ENCODE measurements around the gene C2orf49. TPM values are rescaled to one million over a fixed set of nuclear protein-coding genes. Genes with fewer than 3 reads are reported as not detected.

C2orf49 gene
- polyA plus RNA-seq, 4 donors = 21.3 to 27.5 (median 24.4) TPM

DNA sequence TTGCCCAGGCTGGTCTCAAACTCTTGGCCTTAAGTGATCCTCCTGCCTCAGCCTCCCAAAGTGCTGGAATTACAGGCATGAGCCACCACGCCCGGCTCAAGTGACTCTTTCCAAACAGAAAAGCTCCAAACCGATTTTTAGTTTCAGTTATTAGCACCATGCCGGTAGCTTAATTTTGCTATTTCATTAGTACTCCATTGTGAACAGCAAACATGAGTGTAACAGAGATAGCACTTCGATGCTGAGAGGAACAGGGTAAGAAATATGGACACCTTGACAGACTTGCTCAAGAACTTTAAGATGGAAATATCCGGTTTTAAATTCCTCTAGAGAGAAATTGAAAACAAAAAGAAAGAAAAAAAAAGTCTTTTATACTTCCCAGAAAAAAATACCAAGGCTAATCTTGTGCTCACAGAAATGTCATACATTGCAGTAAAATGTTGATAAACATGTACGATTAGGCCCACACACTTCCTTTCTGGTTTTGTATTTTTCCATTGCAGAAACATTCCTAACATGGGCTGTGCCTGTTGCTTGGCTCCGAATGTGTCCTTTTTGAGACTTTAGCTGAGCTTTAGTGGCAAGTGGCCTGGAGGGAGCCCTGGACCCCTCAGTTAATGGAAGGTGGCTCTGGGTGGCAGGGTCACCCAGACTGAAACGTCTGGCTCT is 43.2 kb downstream of the C2orf49 start:
- no peak for DNase-seq (ENCODE audit: low read depth in 4 of 4, low spot score in 2 of 4)

DNA sequence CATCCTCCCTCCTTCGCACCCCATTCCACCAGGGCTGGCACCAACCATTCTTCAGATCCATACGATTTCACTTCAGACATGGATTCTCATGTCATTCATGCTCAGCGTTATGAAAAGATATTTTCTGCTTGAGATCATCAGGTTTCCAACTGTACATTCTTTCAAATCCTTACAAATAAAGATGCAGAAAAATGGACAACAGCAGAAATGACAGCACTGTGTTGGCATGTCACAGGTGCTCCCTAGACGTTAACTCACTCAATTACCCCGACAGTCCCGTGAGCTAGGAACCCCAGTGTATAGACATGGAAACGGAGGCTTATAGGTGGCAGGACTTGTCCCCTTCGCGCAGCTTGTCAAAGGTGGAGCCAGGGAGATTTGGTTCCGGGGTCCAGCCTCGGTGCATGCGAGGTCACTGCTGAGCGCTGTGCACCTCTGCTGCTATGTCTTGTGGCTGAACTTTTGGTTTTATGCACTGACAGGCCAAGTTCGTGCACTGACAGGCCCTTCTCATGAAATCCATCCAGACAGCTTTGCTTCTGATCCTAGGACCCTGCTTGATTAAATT is 43.8 kb downstream of the C2orf49 start:
- no peak for DNase-seq (ENCODE audit: low read depth in 4 of 4, low spot score in 2 of 4)

DNA sequence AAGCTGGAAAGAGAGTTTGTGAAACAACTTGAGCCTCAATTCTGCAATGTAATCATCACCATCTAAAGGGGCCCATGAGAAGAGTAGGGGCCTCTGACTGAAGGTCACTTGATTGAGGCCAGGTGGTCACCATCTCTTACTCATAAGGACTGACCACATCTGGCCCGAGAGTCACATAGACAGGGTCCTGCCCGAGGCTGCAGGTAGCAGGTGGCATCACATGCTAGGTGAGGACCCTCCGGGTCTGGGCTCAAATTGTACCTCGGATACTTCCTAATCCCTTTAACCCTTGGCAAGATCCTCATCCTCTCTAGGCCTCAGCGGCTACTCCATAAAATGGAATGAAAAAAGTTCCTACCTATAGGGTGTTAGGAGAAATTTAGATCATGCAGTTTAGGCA is 44.8 kb downstream of the C2orf49 start:
- DNase-seq (ENCODE audit: low read depth in 4 of 4, low spot score in 2 of 4) = no peak

DNA sequence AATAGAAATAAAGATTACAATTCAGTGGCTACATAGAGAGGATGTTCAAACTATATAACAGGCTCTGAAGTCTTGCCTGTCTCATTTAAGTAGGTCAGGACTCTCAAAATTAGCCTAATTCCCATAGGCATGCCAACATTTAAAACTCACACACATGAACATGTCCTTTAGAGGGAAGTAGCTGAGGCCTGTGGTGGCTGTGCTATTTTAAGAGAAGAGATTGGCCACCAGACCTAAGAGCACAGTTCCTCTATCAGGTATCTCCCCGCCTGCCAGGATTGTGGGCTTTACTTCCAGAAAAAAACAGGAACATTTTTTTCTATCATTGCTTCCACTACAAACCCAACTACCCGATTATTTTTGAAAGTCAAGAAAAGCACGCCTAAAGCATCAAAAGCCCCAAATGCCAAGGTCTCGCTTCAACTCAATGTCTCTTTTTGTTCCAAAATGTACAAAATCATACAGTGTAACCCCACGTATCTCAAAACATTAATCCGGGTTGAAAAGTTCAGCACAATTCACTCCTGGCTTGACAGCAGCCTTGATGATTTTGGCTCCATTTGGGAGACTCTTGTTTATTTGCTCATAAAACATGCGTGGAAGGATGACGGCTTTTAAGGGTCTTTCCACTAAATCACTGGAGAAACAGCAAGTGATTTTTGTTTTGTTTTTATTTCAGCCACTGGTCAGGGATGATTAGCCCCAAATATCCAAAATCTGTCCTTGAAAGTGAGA is 46.3 kb downstream of the C2orf49 start:
- DNase-seq (ENCODE audit: low read depth in 4 of 4, low spot score in 2 of 4) = peak in 1 of 4 donors; percentile 48

DNA sequence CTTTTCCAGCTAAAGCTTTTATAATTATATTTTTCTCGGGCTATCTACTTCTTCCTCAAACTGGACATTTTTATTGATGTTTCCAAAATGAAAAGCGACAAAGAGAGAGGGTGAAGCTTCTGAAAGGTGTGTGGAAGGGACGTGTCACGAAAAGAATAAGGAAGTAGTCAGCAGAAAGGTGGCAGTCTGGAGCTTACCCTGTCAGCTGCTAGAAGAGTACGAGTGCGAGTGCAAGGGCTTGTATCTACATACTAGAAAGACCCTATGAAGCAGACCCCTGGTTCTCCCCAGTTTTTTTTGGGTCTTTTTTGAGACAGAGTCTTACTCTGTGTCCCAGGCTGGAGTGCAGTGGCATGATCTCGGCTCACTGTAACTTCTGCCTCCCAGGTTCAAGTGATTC is 46.9 kb downstream of the C2orf49 start:
- no peak for DNase-seq (ENCODE audit: low read depth in 4 of 4, low spot score in 2 of 4)

DNA sequence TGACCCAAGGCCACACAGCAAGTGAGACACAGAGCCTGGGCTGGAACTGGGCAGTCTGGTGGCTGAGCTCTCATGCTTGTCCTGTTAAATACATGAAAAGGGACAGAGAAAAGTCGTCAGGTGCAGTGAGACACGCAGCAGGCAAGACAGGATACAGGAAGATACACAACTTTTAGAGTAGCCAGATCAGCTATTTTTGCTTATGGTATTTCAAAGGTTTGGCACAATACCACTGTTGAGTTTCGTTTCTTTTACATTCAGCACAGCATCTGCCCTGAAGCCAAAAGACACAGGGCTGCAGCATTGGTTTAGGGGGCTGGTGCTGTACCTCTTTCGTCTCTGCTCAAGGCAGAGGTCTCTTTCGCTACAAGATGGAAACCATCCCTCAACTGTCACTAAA is 47.5 kb downstream of the C2orf49 start:
- no peak for DNase-seq (ENCODE audit: low read depth in 4 of 4, low spot score in 2 of 4)

DNA sequence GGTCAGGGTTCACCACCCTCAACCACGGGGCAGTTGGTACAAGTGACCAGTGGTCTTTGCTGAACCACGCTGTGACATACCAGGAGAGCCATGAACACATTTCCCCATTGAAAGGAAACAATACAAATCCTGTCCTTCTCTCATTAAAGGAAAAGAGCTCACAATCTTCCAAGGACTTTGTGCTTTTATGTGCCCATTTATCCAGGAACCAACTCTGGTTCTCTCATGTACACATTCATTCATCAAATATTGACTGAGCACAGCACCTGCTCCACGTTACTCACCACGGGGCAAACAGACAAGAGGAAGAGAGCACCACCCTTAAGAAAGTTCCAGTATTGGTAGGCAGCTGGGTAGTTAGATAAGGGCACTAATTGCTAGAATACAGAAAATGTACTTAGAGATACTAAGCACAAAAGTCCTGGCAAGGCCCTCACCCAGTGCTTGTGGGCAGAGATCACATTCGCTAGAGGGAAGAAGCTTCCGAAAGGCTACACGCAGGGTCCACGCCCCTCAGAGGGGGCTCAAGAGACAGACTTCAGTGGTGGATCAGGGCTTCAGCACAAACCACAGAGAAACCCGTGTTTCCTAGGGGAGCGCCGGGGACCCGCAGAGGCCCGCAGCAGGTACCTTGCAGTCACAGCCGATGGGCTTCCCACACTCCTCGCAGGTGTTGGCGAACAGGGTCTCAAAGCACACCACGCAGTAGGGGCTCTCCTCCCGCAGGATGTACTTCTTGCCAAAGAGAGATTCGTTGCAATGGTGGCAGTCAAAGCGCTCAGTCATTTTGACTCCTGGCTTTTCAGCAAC is 48.6 kb downstream of the C2orf49 start:
- no peak for DNase-seq (ENCODE audit: low read depth in 4 of 4, low spot score in 2 of 4)

DNA sequence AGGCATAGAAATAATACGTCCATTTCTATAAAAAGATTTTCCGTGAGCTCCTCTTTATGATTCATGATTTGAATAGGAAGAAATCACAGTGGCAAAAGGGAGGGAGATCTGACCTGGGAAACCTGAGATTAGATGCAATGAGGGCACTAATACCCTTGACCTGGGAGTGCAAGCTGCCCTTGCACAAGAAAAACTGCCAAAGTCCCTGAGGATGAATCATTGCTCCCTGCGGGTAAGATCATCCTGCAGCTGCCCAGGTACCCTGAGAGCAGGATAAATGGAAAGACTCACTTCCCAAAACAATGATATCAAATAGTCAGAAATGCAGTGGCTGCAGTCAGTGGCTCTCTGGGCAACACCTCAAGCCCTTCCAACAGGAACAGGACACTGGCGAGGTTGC is 49.9 kb downstream of the C2orf49 start:
- DNase-seq (ENCODE audit: low read depth in 4 of 4, low spot score in 2 of 4) = no peak

DNA sequence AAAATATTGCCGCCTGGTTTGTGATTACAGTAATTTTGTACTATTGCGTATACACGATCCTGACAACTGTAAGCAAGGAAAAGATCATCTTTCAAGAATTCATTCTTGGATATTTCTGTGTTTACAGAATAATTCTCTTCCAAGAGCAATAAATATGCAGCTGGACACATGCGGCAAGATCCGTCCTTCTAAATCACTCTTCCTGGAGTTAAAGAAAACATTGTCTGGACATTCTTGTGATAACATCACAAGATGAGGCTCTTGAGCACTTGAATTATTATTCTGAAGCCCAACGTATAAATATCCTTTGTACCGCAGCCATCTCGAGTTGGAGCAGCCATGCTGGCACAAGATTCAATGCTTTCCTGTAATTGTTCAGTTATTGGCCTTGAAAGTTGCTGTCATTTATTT is 51.6 kb downstream of the C2orf49 start:
- no peak for DNase-seq (ENCODE audit: low read depth in 4 of 4, low spot score in 2 of 4)

DNA sequence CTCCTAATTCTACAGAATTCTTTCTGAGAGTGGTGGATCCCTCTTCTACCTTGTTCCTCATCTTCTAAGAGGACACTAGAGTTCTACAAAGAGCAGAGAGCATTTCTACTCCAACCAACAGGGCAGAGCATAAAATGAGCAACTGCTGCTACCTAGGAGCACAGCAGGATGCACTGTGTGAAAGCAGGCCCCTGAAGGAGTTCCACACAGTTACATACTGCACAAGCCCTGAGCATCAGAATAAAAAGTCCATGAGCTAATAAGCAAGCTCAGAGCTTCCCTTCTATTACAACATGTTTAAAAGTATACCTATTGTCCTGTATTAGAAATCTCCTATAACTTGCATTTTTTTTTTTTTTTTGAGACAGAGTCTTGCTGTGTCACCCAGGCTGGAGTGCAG is 53.1 kb downstream of the C2orf49 start:
- DNase-seq (ENCODE audit: low read depth in 4 of 4, low spot score in 2 of 4) = no peak

DNA sequence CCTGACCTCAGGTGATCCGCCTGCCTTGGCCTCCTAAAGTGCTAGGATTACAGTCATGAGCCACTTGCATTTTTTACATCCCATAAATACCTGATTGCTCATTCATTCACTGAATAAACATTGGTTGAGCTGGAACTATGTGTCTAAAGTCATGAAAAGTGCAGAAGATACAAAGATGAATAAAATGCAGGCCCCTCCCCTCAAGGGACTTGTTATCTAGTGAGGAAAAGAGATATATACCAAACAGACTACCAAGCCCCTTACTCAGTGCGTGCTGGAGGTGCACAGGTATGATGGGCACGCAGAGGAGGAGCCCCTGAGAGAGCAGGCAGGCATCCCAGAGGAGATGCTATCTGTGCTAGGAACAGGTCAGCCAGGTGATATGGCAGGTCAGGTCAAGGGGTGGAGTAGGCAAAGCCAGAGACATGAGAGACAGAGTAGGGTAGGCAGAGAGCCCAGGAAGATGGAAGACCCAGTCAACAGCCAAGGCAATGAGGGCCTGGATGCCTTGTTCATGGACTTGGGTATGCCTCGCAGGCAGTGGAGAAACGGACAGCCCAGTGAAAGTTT is 53.8 kb downstream of the C2orf49 start:
- no peak for DNase-seq (ENCODE audit: low read depth in 4 of 4, low spot score in 2 of 4)

DNA sequence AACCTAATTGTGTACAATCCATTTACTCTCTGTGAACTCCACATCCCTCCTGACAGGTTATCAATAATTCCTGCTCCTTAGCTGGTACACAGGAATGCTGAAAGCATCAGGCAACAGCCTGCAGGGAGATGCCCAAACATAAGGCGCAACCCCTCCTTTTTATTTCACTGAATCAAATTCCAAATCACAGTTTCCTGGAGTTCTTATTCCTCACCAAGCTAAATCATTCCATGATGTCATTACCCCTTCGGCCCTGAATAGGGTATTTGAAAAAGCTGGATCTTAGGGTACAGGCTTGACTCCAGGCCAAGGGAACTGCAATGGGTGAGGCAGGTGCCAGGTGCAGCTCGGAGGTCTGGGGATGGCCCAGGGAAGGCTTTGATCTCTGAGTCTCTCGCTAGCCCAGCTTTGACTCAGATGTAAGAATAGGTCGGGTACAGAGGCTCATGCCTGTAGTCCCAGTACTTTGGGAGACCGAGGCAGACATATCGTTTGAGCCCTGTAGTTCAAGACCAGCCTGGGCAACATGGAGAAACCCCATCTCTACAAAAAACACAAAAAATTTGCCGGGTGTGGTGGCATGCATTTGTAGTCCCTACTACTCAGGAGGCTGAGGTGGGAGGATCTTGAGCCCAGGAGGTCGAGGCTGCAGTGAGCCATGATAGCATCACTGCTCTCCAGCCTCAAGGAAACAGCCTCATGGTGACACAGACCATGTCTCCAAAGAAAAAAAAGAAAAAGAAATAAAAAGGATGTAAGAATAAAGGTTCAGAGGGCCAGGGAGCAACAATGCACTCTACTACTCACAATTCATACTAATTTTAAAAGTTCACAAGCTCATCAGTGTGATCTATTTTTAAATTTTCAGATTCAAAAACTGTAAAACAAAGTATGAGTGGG is 54.7 kb downstream of the C2orf49 start:
- no peak for DNase-seq (ENCODE audit: low read depth in 4 of 4, low spot score in 2 of 4)

DNA sequence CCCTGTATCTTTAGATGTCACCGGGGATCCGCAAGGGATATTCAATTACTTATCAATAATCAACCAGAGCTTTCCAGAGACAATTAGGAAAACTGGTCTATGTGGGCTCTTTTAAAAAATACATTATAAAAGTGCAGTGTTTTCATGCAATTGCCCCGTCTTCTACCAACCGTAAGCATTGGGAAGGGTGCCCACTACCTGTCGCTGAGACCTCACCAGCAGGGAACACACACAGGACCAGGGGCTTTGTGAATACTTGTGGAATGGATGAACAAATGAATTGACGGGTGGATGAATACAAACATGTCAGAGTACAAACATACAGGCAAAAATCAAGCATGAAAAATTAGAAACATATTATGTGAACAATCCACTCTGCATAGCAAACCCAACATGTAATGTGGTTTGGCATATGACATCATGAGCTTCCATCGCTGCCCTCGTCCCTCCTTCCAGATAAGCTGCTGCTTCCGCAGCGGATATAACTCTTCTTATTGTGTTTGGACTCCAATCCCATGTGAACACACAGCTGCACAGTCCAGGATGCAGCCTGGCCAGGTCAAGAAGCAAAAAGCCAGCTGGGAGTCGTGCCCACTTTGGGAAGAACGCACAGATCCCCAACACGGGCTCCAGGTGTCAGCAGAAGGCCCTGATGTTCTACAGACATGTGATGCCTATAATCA is 56.2 kb downstream of the C2orf49 start:
- DNase-seq (ENCODE audit: low read depth in 4 of 4, low spot score in 2 of 4) = no peak

DNA sequence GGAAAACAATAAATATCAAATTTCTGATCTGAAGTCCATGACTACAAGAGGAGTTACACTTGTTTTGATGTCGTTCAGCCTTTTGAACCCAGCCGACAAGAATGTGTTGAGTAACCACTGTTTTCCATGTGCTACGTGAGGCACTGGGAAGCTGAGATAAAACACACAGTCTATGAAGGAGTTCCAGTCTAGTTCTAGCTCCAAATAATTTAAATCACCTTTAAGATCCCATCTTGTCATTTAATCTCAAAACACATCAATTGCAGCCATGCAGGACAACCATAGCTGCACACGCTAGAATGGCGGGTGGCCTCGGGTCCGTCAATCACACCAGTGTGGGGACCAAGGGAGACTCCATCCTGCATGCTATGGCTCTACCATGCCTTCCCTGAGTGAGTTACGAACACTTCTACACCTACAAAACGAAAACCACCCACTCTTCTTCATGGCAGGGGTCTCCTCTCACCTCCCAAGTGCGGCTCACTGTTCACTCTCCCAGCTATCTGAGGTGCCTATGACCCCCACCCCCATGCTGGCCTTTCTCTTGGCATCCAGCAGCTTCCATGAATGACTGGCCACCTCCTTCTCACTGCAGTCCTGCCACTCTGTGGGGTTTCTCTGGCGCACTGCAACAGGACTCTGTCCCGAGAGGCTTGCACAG is 57.7 kb downstream of the C2orf49 start:
- DNase-seq (ENCODE audit: low read depth in 4 of 4, low spot score in 2 of 4) = no peak

DNA sequence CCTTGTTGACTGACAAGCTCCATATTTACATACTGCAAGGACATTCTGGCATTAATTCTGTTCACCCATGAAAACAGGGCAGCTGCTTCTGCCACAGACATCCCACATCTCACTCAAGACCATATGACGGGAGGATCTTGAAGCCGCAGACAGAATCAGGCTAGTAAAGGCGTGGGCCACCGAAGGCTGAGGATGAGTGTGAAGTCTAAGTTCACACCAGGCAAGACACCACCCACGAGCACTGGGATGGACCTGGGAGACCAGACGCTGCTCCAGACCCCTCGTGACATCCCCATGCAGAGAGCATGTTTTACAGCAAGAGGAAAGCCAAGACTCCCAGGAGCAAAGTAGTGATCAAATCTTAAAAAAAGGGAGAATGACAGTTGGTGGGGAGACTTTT is 58.4 kb downstream of the C2orf49 start:
- DNase-seq (ENCODE audit: low read depth in 4 of 4, low spot score in 2 of 4) = no peak

DNA sequence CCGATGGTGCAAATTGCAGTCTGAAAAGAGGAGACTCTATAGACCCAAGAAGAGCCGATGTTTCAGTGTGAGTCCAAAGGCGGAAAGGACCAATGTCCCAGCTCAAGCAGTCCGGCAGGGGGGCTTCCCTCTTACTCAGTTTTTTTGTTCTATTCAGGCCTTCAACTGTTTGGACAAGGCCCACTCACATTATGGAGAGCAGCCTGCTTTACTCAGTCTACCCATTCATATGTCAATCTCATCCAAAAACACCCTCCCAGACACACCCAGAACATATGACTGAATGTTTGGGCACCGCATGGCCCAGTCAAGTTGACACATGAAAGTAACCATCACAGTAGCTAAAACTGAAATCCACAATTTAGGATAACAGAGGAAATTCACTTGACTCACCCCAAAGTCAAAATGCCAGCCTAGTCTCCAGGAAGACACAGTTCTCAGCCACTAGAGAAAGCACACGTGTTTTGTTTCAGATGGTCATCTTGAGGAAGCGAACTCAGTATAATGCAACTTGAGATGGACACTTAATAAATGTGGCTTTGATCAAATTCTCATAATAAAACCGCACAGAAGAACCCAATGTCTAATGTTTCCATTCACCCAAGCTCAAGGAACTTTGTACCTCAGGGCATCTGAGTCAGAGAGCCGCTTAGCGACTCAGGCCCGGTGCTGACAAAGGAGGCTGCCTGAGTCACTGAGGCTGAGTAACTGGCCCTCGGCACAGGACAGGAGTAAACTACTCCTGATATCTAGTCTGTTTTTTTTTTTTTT is 59.1 kb downstream of the C2orf49 start:
- DNase-seq (ENCODE audit: low read depth in 4 of 4, low spot score in 2 of 4) = no peak

DNA sequence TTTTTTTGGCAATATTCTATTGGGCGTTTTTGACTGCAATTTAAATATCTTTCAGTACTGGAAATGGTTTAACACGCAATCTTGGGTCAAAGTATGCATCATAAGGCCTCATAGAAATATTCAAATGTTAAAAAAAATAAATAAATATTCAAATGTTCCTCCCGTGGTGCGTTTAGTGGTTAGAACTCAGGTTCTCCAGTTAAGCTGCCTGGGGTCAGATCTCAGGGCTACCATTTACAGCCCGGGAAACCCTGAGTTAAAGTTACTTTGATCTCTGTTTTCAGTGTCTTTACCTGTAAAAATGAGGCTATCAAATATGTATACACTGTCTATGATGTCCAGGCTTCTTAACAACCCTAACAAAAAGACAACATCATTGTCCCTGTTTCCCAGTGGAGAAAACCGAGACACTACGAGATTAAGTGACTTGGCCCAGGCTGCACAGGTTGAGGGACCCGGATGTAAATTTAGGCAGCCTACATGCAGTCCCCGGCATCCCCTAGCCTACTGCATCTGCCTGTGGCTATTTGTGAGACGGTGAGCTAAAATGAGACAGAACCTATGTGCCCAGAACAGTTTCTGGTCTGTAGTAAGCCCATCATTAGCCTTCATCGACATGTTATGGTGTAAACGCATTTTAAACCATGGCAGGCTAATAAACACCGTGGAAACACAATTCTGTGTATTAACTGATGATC is 59.8 kb downstream of the C2orf49 start:
- no peak for DNase-seq (ENCODE audit: low read depth in 4 of 4, low spot score in 2 of 4)

Measured in left renal cortex interstitium (tissue), 4 donors.